ENCODE data around the gene GMDS. TPM values are rescaled to one million over a fixed set of nuclear protein-coding genes. Genes with fewer than 3 reads are reported as not detected.

GMDS gene
- total and polyA plus RNA-seq, 2 of the 8 experiments (the other 6 are each of a cell fraction or from before 2014, with no cell fraction given): 16.8 to 50.0 TPM

GRCh38 chr6:1600063-1600763 lies 645.2 kb downstream of the GMDS start:
- Histone ChIP-seq H3K56ac (replicated peaks; ENCODE audit: insufficient read length, low read depth, low read length) (no peak overlapping the region), H4K5ac (ENCODE audit: insufficient read length, low read depth, low read length) (no peak overlapping the region), H2BK20ac (ENCODE audit: low read length) (no peak overlapping the region), H3K27ac (ENCODE audit: low read depth, low read length) (no peak overlapping the region), H3K23ac (ENCODE audit: insufficient read length) (no peak overlapping the region), H2BK5ac (ENCODE audit: low read depth, low read length) (no peak overlapping the region), H4K8ac (ENCODE audit: extremely low read depth, insufficient read depth, low read length) (no peak overlapping the region), H3K36me3 (ENCODE audit: control insufficient read depth in 2 of 4, insufficient read depth in 4 of 4, low read length in 3 of 4) (peaks cover 0 to 7% (median 0%) of the 10 kb centered on the region in 4 experiments; a peak in 1 of 8 replicates), H3K9ac (replicated peaks in 1 of 4; ENCODE audit: extremely low read depth in 1 of 4, low read depth in 3 of 4, low read length in 3 of 4) (no peak overlapping the region), H3K79me1 (ENCODE audit: low read depth, low read length) (no peaks in the 10 kb centered on the region), H2AK5ac (ENCODE audit: low read depth, low read length) (no peak overlapping the region), H3K27me3 (replicated peaks in 1 of 4; ENCODE audit: control insufficient read depth in 3 of 4, extremely low read depth in 1 of 4, insufficient read depth in 3 of 4, low read length in 3 of 4) (peaks cover 12 to 30% (median 25%) of the 10 kb centered on the region in 4 experiments), H3K23me2 (ENCODE audit: low read depth, low read length) (peaks cover 7% of the 10 kb centered on the region; the same call in 1 of the 2 replicates), H3K4me3 (ENCODE audit: extremely low read depth in 1 of 4, insufficient read depth in 2 of 4, low read depth in 3 of 4, low read length in 4 of 4) (no peak overlapping the region), H3K4me2 (ENCODE audit: insufficient read depth in 1 of 2, low read depth in 2 of 2, low read length in 2 of 2) (no peak overlapping the region), H4K91ac (replicated peaks; ENCODE audit: insufficient read length, low read length) (no peak overlapping the region), H3K9me3 (ENCODE audit: insufficient read depth in 2 of 2, low read depth in 1 of 2, low read length in 1 of 2) (no peaks in the 10 kb centered on the region), H3K79me2 (ENCODE audit: control insufficient read depth in 1 of 2, insufficient read depth in 2 of 2, low read length in 2 of 2) (no peaks in the 10 kb centered on the region), H3K4ac (replicated peaks; ENCODE audit: insufficient read length, low read depth, low read length) (no peak overlapping the region), H4K20me1 (replicated peaks in 1 of 2; ENCODE audit: control insufficient read depth in 1 of 2, insufficient read depth in 2 of 2, low read length in 2 of 2) (peaks cover 0 to 1% of the 10 kb centered on the region in 2 experiments), H2BK120ac (replicated peaks; ENCODE audit: low read depth, low read length) (no peak overlapping the region), H2AFZ (ENCODE audit: low read length) (no peak overlapping the region), H3K18ac (ENCODE audit: extremely low read depth, low read length) (no peak overlapping the region), H2BK12ac (ENCODE audit: low read depth, low read length) (0 out of 2 replicates have a peak overlapping the region, but pooled peaks have one; percentile 33), H3K14ac (ENCODE audit: insufficient read length) (no peak overlapping the region), H3K4me1 (replicated peaks in 1 of 4; ENCODE audit: control insufficient read depth in 3 of 4, insufficient read depth in 4 of 4, low read length in 3 of 4) (peaks cover 0 to 10% (median 3%) of the 10 kb centered on the region in 4 experiments; a peak in 5 of 7 replicates), H2BK15ac (ENCODE audit: low read length) (no peak overlapping the region)
- ChIA-PET CTCF (ENCODE audit: partially characterized antibody) (interaction anchor here (0.5 to 1.5 kb wide), 5 partner anchors 8 to 748 kb away, joined by 3 to 6 read pairs (median 3); no protein-coding TSS in a partner anchor), POLR2A (ENCODE audit: partially characterized antibody) (no interaction called here)
- no peak for FAIRE-seq
- no peak for DNase-seq (ENCODE audit: low read depth in 1 of 2, low spot score in 2 of 2)
- 84% methylated on average over 3 of the region's 3 CpGs; no CpG with 5 or more reads in 1 of the 2 experiments for WGBS, 2 experiments (ENCODE audit: extremely low coverage in 1 of 2, insufficient coverage in 1 of 2, insufficient read length in 1 of 2, insufficient replicate concordance in 2 of 2, low coverage in 1 of 2, low lambda C conversion rate in 2 of 2, missing lambda C conversion rate in 1 of 2)
- no peak for TF ChIP-seq ASH2L (IDR thresholded peaks at IDR 0.05; ENCODE audit: low read length)
- TF ChIP-seq CTBP2 (IDR thresholded peaks at IDR 0.05; ENCODE audit: borderline replicate concordance, insufficient read depth, insufficient read length, low read length): no peak
- no peak for TF ChIP-seq SUZ12 (IDR thresholded peaks at IDR 0.05; ENCODE audit: low read length)
- no peak for TF ChIP-seq SP2 (IDR thresholded peaks at IDR 0.05; ENCODE audit: low read length)
- no peak for TF ChIP-seq ATF3 (IDR thresholded peaks at IDR 0.05; ENCODE audit: insufficient read depth, low read depth, low read length)
- no peak for TF ChIP-seq RBBP5 (IDR thresholded peaks at IDR 0.05; ENCODE audit: borderline replicate concordance, low read depth, low read length)
- no peak for TF ChIP-seq ATF2 (IDR thresholded peaks at IDR 0.05; ENCODE audit: low read length)
- TF ChIP-seq RNF2 (IDR thresholded peaks at IDR 0.05; ENCODE audit: borderline replicate concordance, low read depth, low read length, missing control alignments, poor library complexity, severe bottlenecking): no peak
- TF ChIP-seq RAD21 (IDR thresholded peaks at IDR 0.05 in 1 of 2, conservative IDR thresholded peaks at IDR 0.05 in 1 of 2; ENCODE audit: low read depth in 2 of 2, low read length in 2 of 2): no peak
